ENCODE results near the gene NATD1. TPM values are rescaled to one million over a fixed set of nuclear protein-coding genes. Genes with fewer than 3 reads are reported as not detected.

Gene NATD1
- total and polyA plus RNA-seq, 9 of the 15 experiments (the other 6 are each of a cell fraction or from before 2014, with no cell fraction given), result 0.24 to 5.4 (median 1.6) TPM

GRCh38 chr17:21218101-21218500 is 35.1 kb downstream of the NATD1 start (continued):
- TF ChIP-seq ETS1 (conservative IDR thresholded peaks at IDR 0.05; ENCODE audit: control insufficient read depth, low read depth, low read length), result 0 out of 2 replicates have a peak, but pooled peaks have one; percentile 24
- TF ChIP-seq ZNF23 (CRISPR knock-in tag; IDR thresholded peaks at IDR 0.05), result no peak
- no peak for TF ChIP-seq ZNF12 (CRISPR knock-in tag; IDR thresholded peaks at IDR 0.05)
- TF ChIP-seq SIX5 (IDR thresholded peaks at IDR 0.05; ENCODE audit: borderline replicate concordance in 1 of 2, insufficient read depth in 1 of 2, low read depth in 1 of 2, low read length in 2 of 2), result peak; percentile 45 to 50; a peak in 2 of 4 replicates
- peak; percentile 75 for TF ChIP-seq FOSL1 (tag; conservative IDR thresholded peaks at IDR 0.05)
- no peak for TF ChIP-seq GATA2 (CRISPR knock-in tag; IDR thresholded peaks at IDR 0.05)
- no peak for TF ChIP-seq NR2F6 (CRISPR knock-in tag; IDR thresholded peaks at IDR 0.05)
- TF ChIP-seq, protein P1, sequence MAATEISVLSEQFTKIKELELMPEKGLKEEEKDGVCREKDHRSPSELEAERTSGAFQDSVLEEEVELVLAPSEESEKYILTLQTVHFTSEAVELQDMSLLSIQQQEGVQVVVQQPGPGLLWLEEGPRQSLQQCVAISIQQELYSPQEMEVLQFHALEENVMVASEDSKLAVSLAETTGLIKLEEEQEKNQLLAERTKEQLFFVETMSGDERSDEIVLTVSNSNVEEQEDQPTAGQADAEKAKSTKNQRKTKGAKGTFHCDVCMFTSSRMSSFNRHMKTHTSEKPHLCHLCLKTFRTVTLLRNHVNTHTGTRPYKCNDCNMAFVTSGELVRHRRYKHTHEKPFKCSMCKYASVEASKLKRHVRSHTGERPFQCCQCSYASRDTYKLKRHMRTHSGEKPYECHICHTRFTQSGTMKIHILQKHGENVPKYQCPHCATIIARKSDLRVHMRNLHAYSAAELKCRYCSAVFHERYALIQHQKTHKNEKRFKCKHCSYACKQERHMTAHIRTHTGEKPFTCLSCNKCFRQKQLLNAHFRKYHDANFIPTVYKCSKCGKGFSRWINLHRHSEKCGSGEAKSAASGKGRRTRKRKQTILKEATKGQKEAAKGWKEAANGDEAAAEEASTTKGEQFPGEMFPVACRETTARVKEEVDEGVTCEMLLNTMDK (IDR thresholded peaks at IDR 0.05; ENCODE audit: borderline replicate concordance, insufficient read depth, low read depth, low read length, poor library complexity, severe bottlenecking), result no peak
- TF ChIP-seq ZKSCAN3 (CRISPR knock-in tag; IDR thresholded peaks at IDR 0.05), result no peak
- no peak for TF ChIP-seq NR1H2 (CRISPR knock-in tag; IDR thresholded peaks at IDR 0.05)
- no peak for TF ChIP-seq E2F1 (CRISPR knock-in tag; IDR thresholded peaks at IDR 0.05)
- no peak for TF ChIP-seq CBX8 (IDR thresholded peaks at IDR 0.05; ENCODE audit: borderline replicate concordance, extremely low read depth, low read depth, low read length, poor library complexity, severe bottlenecking)
- 0 out of 4 replicates have a peak, but pooled peaks of 1 of the 2 experiments have one; percentile 5 for TF ChIP-seq RAD21 (CRISPR knock-in tag; conservative IDR thresholded peaks at IDR 0.05 in 1 of 2, IDR thresholded peaks at IDR 0.05 in 1 of 2)
- TF ChIP-seq EGR1 (conservative IDR thresholded peaks at IDR 0.05), result peak; percentile 66
- TF ChIP-seq ETV5 (CRISPR knock-in tag; IDR thresholded peaks at IDR 0.05; ENCODE audit: low read depth), result no peak
- TF ChIP-seq ZNF143 (CRISPR knock-in tag; IDR thresholded peaks at IDR 0.05), result peak; percentile 77
- TF ChIP-seq ZNF311 (CRISPR knock-in tag; IDR thresholded peaks at IDR 0.05), result no peak
- no peak for TF ChIP-seq ZNF561 (CRISPR knock-in tag; conservative IDR thresholded peaks at IDR 0.05)
- no peak for TF ChIP-seq SAFB2 (IDR thresholded peaks at IDR 0.05; ENCODE audit: borderline replicate concordance, low read depth, low read length, severe bottlenecking)
- no peak for TF ChIP-seq MXI1 (IDR thresholded peaks at IDR 0.05; ENCODE audit: low read depth, low read length)
- TF ChIP-seq ZNF121 (CRISPR knock-in tag; conservative IDR thresholded peaks at IDR 0.05), result no peak
- no peak for TF ChIP-seq ETV6 (IDR thresholded peaks at IDR 0.05; ENCODE audit: borderline replicate concordance in 1 of 2, low read depth in 2 of 2, low read length in 1 of 2)
- TF ChIP-seq ETV6 (CRISPR knock-in tag; IDR thresholded peaks at IDR 0.05; ENCODE audit: borderline replicate concordance), result no peak
- peak; percentile 88 for TF ChIP-seq JUND (IDR thresholded peaks at IDR 0.05; ENCODE audit: borderline replicate concordance, low read depth, low read length)
- TF ChIP-seq JUND (tag; IDR thresholded peaks at IDR 0.05; ENCODE audit: borderline replicate concordance, low read depth, low read length), result peak; percentile 49; the same call in 1 of the 3 replicates

Measured in K562 (cell line).